ENCODE measurements around the gene SYNRG. TPM values are rescaled to one million over a fixed set of nuclear protein-coding genes. Genes with fewer than 3 reads are reported as not detected.

Gene SYNRG
- total RNA-seq, 4 donors from 2014 or later, result 17.4 to 33.1 (median 22.7) TPM

- DNase-seq (ENCODE audit: low spot score) (no peak), ATAC-seq (ENCODE audit: low FRiP score) (no peak)
- TF ChIP-seq CTCF (IDR thresholded peaks at IDR 0.05), result no peak
Observed at GRCh38 chr17:37465069-37465616, 144.1 kb downstream of the SYNRG start.

Small RNA genes within 50 kb of the gene (small RNA-seq; reads per million reads assigned to genes)
- not detected for gene MIR378J

Other genes with a start within 250 kb of the SYNRG start
- gene C17orf78, start 233.4 kb downstream of the SYNRG start, total RNA-seq, result not detected
- 10 to 100 TPM; 28.7 to 72.7 (median 42.2) TPM for gene ACACA, start 202.6 kb downstream of the SYNRG start, total RNA-seq
- 10 to 100 TPM; 11.5 to 28.1 (median 16.0) TPM for gene TADA2A, start 202.5 kb downstream of the SYNRG start, total RNA-seq
- gene DUSP14, start 119.5 kb downstream of the SYNRG start, total RNA-seq, result 10 to 100 TPM; 12.6 to 65.7 (median 30.6) TPM
- gene DDX52, start 34.0 kb upstream of the SYNRG start, total RNA-seq, result 10 to 100 TPM; 13.1 to 23.9 (median 16.6) TPM
- not detected for gene HNF1B, start 135.6 kb upstream of the SYNRG start, total RNA-seq